ENCODE measurements around the gene AOC1. TPM values are rescaled to one million over a fixed set of nuclear protein-coding genes. Genes with fewer than 3 reads are reported as not detected.

Gene AOC1
- total and polyA plus RNA-seq, 2 of the 13 experiments (the other 11 are each of a cell fraction or from before 2014, with no cell fraction given) = not detected

GRCh38 chr7:150842018-150842417 is 10.3 kb upstream of the AOC1 start:
- Histone ChIP-seq H3K9ac (ENCODE audit: insufficient read depth, low read depth, low read length) (no peak overlapping the region), H3K27ac (ENCODE audit: extremely low read length, insufficient read depth, low read length) (no peak overlapping the region), H3K9me3 (ENCODE audit: low read length) (no peaks in the 10 kb centered on the region), H3K4me1 (ENCODE audit: insufficient read depth, low read length) (no peaks in the 10 kb centered on the region), H3K79me2 (ENCODE audit: insufficient read depth, low read length) (no peaks in the 10 kb centered on the region), H3K27me3 (ENCODE audit: control insufficient read depth in 1 of 2, insufficient read depth in 2 of 2, low read length in 2 of 2) (peaks cover 3 to 6% of the 10 kb centered on the region in 2 experiments; a peak in 1 of 5 replicates), H3K4me3 (replicated peaks in 1 of 3; ENCODE audit: insufficient read depth in 1 of 3, low read depth in 2 of 3, low read length in 3 of 3) (no peak overlapping the region), H3K36me3 (replicated peaks in 1 of 2; ENCODE audit: control insufficient read depth in 1 of 2, insufficient read depth in 2 of 2, low read length in 2 of 2) (no peaks in the 10 kb centered on the region), H2AFZ (ENCODE audit: low read length) (no peak overlapping the region), H4K20me1 (ENCODE audit: insufficient read depth, low read length) (no peaks in the 10 kb centered on the region), H3K4me2 (ENCODE audit: low read depth, low read length) (no peak overlapping the region)
- no peak for DNase-seq (ENCODE audit: low spot score)
- in situ Hi-C loops (cut with HindIII; ENCODE audit: extremely low pct_ligation_motif_present, low pct_unique_long_range_greater_than_20kb) (no loop called here), intact Hi-C loops (cut with micrococcal nuclease; ENCODE audit: unreplicated experiment) (no loop called here)
- no CpG with 5 or more reads among the region's 3 CpGs for WGBS (ENCODE audit: low lambda C conversion rate)
- ChIA-PET CTCF (ENCODE audit: low intra/inter-chr PET ratio, low total read pairs) (no interaction called here), POLR2A (no interaction called here)
- ATAC-seq = no peak
- no TSS peak for BruUV-seq (replicated peaks)
- no peak for TF ChIP-seq ZNF646 (CRISPR knock-in tag; IDR thresholded peaks at IDR 0.05)
- no peak for FAIRE-seq

DNA sequence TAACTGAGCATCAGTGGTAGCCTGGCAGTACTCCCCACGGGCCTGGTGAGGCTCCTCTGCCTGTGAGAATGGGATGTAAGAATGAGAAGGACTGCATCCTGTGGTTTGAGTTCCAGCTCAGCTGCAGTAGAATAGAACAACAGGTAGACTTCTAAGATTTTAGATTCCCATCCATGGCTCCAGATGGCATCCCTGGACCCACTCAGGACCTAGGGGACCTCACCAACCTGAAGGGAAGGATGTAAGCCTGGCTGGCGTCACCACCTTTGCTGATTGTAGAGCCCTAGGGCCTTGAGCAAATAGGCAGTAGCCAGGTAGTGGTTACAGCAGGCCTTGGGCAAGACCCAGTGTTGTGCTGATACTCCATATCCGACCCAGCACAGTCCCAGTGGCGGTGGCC is 9.6 kb upstream of the AOC1 start:
- Histone ChIP-seq H3K27me3 (ENCODE audit: control insufficient read depth in 1 of 2, insufficient read depth in 2 of 2, low read length in 2 of 2) (peaks cover 3 to 12% of the 10 kb centered on the region in 2 experiments; a peak in 1 of 5 replicates), H3K27ac (ENCODE audit: extremely low read length, insufficient read depth, low read length) (no peak overlapping the region), H3K9ac (ENCODE audit: insufficient read depth, low read depth, low read length) (no peak overlapping the region), H3K79me2 (ENCODE audit: insufficient read depth, low read length) (no peaks in the 10 kb centered on the region), H3K4me3 (replicated peaks in 1 of 3; ENCODE audit: insufficient read depth in 1 of 3, low read depth in 2 of 3, low read length in 3 of 3) (no peak overlapping the region), H3K4me1 (ENCODE audit: insufficient read depth, low read length) (no peaks in the 10 kb centered on the region), H2AFZ (ENCODE audit: low read length) (no peak overlapping the region), H3K9me3 (ENCODE audit: low read length) (no peaks in the 10 kb centered on the region), H3K4me2 (ENCODE audit: low read depth, low read length) (no peak overlapping the region), H4K20me1 (ENCODE audit: insufficient read depth, low read length) (no peaks in the 10 kb centered on the region), H3K36me3 (replicated peaks in 1 of 2; ENCODE audit: control insufficient read depth in 1 of 2, insufficient read depth in 2 of 2, low read length in 2 of 2) (no peaks in the 10 kb centered on the region)
- DNase-seq (ENCODE audit: low spot score) (no peak), ATAC-seq (no peak), FAIRE-seq (no peak)
- intact Hi-C loops (cut with micrococcal nuclease; ENCODE audit: unreplicated experiment) = no loop called here
- no peak for TF ChIP-seq NR2C2 (CRISPR knock-in tag; IDR thresholded peaks at IDR 0.05; ENCODE audit: borderline replicate concordance)
- TF ChIP-seq, protein P1, sequence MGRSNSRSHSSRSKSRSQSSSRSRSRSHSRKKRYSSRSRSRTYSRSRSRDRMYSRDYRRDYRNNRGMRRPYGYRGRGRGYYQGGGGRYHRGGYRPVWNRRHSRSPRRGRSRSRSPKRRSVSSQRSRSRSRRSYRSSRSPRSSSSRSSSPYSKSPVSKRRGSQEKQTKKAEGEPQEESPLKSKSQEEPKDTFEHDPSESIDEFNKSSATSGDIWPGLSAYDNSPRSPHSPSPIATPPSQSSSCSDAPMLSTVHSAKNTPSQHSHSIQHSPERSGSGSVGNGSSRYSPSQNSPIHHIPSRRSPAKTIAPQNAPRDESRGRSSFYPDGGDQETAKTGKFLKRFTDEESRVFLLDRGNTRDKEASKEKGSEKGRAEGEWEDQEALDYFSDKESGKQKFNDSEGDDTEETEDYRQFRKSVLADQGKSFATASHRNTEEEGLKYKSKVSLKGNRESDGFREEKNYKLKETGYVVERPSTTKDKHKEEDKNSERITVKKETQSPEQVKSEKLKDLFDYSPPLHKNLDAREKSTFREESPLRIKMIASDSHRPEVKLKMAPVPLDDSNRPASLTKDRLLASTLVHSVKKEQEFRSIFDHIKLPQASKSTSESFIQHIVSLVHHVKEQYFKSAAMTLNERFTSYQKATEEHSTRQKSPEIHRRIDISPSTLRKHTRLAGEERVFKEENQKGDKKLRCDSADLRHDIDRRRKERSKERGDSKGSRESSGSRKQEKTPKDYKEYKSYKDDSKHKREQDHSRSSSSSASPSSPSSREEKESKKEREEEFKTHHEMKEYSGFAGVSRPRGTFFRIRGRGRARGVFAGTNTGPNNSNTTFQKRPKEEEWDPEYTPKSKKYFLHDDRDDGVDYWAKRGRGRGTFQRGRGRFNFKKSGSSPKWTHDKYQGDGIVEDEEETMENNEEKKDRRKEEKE (IDR thresholded peaks at IDR 0.05) = no peak
- TF ChIP-seq ZNF616 (CRISPR knock-in tag; IDR thresholded peaks at IDR 0.05; ENCODE audit: low read depth) = no peak
- no peak for TF ChIP-seq ZBTB20 (CRISPR knock-in tag; IDR thresholded peaks at IDR 0.05; ENCODE audit: borderline replicate concordance, low read depth)
- POLR2A ChIA-PET = no interaction called here
- no TSS peak for BruUV-seq (replicated peaks)
- in situ Hi-C loops (cut with HindIII; ENCODE audit: extremely low pct_ligation_motif_present, low pct_unique_long_range_greater_than_20kb) = no loop called here
- 0% methylated on average over 1 of the region's 4 CpGs for WGBS (ENCODE audit: low lambda C conversion rate)
- CTCF ChIA-PET (ENCODE audit: low intra/inter-chr PET ratio, low total read pairs) = no interaction called here

All from HepG2 (cell line).